ENCODE measurements around the gene H6PD.

H6PD gene

DNA sequence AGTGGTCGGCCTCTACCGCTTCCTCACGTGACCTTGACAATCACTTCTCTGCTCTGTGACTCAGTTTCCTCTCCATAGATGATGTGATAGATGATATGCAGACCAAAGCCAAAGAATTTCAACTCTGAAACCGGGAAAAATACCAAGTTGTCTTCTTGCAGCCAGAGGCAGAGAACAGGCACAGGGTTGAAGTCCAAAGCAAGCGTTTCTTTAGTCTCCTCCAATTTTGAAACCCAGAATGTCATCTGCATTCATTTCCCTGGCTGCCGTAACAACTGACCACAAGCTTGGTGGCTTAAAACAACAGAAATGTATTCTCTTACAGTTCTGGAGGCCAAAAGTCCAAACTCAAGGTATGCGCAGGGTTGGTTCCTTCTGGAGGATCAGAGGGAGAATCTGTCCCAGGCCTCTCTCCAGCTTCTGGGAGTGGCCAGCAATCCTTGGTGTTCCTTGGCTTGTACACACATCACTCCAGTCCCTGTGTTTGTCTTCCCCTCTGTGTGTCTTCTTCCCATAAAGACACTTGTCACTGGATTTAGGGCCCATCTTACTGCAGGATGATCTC, 30.3 kb upstream of the H6PD start:
- no peak for DNase-seq (ENCODE audit: extremely low read depth in 1 of 2, low read depth in 1 of 2)

DNA sequence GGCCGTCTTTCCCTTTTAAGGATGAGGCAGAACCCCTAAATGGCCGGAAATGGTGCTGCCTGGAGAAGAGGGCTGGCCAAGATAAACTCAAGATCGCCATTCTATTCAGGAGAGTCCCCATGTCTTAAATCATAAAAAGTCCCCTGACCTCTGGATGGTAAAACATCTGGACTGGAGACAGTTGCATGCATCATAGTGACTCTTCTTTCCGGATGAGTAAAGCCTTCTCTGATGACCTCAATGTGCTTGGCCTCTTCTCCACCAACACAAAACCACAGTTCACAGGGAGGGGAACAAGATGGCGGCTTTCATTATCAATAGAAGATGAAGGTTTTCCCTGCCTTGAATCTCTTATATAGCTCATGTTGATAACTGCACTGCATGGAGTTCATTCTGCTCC, 27.5 kb upstream of the H6PD start:
- DNase-seq (ENCODE audit: extremely low read depth in 1 of 2, low read depth in 1 of 2) = no peak

DNA sequence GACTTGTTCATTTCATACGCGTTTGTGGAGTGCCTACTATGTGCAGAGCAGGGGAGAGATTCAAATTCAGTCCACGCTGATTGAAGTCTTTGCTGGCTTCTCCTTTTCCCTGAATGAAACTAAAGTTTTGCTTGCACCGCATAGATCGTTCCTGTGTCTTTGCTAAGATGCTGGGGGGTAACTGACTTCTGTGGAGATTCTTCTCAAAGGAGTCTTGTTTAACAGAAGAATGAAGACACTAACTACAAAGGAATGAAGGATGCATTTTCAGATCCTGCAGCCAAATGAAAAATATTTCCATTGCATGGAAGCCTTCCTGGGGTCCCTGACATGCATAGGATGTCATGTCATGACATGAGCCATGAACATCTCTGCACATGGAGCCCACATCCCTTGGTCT, 26.9 kb upstream of the H6PD start:
- no peak for DNase-seq (ENCODE audit: extremely low read depth in 1 of 2, low read depth in 1 of 2)

DNA sequence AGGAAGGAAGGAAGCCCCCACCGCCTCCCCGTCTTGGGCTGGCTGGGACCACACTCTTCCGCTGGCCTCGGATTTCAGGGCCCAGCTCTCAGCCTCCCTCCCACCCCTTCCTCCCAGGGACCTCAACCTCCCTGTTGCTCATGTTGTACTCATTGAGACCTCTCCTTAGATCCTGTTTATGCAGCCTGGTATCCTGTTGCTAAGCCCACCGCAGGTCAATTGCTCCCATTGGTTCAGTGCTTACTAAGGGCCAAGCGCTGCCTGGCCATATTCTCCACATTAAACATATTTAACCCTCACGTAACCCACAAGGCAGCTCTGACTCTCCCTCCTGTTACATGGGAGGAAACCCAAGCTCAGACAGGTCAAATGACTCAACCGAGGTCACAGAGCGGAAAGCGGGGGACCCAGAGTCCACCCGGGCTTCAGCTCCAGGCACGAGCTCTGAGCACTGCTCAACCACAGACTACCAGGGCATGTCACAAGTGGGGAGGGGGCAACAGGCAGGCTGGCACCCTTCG, 23.2 kb upstream of the H6PD start:
- DNase-seq (ENCODE audit: extremely low read depth in 1 of 2, low read depth in 1 of 2) = no peak

DNA sequence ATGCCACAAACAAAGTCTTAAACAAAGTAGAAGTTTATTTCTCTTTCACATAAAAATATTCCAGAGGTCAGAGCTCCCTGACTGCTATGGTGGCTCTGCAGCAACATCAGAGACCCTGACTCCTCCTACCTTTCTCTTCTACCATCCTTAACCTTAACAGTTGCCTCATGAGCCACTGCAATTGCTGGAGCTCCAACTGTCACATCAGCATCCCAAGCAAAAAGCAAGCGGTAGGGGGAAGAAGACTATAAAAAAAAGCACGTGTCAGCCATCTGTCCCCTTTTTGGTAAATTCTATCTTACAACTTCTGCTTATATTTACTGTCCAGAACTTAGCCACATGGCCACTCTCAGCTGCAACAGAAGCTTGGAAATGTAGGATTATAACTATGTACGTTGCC, 21.8 kb upstream of the H6PD start:
- no peak for DNase-seq (ENCODE audit: extremely low read depth in 1 of 2, low read depth in 1 of 2)

DNA sequence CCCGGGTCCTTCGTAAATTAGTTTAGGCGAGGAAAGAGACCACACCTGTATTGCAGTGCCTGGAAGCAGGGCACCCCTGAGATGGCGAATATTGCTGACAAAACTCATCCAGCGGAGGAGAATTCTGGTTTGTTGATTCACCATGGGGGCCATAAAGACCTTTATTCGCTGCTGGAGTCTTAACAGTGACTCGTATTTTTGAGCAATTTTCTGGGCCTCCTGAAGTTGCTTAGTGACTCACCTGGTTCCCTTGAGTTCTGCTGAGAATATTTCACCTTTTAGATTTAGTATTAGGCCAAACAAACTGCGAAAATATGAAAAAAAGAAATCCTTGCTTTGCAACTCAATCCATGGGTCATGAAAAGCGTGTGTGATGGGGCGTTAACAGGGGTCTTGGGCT, 20.6 kb upstream of the H6PD start:
- no peak for DNase-seq (ENCODE audit: extremely low read depth in 1 of 2, low read depth in 1 of 2)

DNA sequence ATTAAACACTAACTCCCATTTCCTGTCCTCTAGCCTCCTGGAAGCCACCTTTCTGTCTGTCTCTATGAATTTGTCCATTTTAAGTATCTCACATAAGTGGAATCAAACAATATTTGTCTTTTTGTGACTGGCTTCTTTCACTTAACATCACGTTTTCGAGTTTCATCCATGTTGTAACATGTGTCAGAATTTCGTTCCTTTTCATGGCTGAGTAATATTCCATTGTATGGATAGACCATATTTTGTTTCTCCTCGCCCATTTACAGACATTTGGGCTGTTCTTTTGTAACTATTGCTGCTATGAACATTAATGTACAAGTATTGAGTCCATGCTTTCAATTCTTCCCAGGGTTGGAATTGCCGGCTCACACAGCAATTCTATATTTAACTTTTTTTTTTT, 15.7 kb upstream of the H6PD start:
- no peak for DNase-seq (ENCODE audit: extremely low read depth in 1 of 2, low read depth in 1 of 2)

DNA sequence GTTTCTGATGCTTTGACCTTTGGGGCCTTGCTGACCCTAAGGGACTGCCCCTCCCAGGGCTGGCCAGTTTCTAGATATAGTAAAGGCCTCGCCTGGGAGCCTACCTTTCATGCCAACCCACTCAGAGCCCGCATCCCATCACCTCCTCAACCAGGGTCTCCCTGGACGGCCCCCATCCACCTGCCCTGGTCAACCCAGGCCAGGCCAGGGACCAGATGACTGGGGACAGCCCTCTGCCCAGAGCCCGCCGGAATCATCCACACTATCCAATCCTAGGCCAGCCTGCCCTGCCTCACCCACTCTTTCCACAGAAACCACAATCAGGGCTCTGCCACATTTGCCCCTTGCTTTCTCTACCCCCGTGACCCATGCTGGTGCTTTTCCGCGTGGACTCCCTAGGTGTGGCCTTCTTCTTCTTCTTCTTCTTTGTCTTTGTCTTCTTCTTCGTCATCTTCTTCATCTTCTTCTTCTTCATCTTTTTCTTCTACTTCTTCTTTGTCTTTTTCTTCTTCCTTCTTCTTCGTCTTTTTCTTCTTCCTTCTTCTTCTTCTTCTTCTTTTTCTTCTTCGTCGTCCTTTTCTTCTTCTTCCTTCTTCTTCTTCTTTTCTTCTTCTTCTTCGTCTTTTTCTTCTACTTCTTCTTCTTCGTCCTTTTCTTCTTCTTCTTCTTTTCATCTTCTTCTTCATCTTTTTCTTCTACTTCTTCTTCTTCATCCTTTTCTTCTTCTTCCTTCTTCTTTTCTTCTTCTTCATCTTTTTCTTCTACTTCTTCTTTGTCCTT, 11.5 kb upstream of the H6PD start:
- DNase-seq (ENCODE audit: extremely low read depth in 1 of 2, low read depth in 1 of 2) = no peak

DNA sequence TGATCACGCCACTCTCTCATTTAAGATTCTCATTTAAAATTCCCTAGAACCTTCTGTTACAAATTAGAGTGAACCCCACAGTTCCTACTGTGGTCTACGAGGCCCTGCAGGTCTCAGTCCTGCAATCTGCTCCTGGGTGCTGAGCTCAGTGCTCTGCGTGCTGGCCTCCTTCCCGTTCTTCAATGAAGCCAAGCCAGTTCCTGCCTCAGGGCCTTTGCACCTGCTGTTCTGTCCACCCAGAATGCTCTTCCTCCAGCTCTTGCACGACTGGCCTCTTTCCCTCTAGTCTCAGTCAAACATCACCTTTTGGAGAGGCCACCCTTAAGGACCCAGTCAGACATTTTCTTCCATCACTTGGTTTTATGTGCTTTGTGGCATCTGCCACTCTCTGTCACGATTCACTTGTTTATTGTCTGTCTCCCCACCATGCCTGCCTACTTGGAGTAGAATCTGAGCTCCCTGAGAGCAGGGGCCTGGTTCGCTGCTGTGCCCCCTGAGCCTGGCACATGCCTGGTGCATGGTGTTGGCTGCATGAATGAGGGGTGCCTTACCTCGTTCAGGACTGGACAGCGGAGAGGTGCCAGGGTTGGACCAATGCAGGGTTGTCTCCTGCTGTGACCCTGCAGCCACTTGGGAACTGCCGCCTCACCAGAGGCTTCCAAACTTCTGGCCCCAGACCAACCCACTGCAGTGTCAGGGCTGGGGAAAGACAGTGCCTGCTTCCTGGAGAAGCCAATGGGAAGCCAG, 9.7 kb upstream of the H6PD start:
- DNase-seq (ENCODE audit: extremely low read depth in 1 of 2, low read depth in 1 of 2) = no peak

DNA sequence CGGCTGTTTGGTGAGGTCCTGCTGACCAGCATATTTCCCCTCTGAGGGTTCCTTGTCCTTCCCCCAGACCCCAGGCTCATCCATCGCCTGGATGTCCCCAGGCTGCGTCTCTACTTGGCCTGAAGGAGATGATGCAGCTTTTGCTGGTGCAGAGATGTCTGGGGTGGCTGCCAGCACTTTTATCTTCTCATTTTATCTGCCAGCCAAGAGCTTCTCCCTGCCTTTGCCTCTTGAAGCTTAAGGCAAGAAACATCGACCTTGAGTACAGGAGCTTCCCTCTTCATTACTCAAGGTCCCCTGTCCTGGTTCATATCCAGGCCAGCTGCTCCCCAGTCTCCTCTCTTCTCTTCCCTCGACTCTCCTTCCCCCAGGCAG, 9.2 kb upstream of the H6PD start:
- no peak for DNase-seq (ENCODE audit: extremely low read depth in 1 of 2, low read depth in 1 of 2)

DNA sequence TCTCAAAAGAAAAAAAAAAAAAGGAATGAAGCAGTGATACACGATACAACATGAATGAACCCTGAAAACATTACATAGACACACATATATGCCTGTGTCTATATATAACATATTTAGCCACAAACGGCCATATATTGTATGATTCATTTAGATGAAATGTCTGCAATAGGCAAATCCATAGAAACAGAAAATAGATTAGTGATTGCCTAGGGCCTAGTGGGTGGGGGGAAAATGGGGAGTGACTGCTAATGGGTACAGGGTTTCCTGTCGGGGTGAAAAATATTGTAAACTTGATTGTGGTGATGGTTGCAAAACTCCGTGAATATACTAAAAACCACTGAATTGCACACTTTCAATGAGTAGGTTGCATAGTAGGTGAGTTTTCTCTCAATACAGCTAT, 6.0 kb upstream of the H6PD start:
- no peak for DNase-seq (ENCODE audit: extremely low read depth in 1 of 2, low read depth in 1 of 2)

DNA sequence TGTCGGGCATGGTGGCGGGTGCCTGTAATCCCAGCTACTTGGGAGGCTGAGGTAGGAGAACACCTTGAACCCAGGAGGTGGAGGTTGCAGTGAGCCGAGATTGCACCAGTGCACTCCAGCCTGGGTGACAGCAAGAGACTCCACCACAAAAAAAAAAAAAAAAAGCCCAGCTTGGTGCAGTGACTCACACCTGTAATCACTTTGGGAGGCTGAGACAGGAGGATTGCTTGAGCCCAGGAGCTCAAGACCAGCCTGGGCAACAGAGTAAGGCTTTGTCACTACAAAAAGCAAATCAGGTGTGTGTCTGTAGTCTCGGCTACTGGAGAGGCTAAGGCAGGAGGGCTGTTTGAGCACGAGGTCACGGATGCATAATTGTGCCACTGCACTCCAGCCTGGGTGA, 5.0 kb upstream of the H6PD start:
- DNase-seq (ENCODE audit: extremely low read depth in 1 of 2, low read depth in 1 of 2) = no peak

DNA sequence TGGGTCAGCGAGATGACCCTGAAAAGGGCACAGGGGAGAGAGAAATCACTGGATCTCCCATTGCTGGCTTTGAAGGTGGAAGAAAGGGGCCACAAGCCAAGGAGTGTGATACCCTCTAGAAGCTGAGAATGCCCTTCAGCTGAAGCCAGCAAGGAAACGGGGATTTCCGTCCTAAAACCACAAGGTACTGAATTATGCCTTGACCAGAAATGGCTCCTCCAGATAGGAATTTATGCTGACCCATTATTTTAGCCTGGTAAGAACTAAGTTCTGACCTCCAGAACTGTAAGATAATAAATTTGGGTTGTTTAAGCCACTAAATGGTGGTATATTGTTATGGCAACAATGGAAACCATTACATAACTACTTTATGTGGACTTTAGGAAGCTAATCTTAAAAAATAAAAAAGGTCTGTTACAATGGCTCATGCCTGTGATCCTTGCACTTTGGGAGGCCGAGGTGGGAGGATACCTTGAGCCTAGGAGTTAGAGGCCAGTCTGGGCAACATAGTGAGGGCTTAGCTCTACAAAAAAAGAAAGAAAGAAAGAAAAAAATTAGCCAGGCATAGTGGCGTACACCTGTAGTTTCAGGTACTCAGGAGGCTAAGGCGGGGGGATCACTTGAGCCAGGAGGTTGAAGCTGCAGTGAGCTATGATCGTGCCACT, 3.6 kb upstream of the H6PD start:
- no peak for DNase-seq (ENCODE audit: extremely low read depth in 1 of 2, low read depth in 1 of 2)

DNA sequence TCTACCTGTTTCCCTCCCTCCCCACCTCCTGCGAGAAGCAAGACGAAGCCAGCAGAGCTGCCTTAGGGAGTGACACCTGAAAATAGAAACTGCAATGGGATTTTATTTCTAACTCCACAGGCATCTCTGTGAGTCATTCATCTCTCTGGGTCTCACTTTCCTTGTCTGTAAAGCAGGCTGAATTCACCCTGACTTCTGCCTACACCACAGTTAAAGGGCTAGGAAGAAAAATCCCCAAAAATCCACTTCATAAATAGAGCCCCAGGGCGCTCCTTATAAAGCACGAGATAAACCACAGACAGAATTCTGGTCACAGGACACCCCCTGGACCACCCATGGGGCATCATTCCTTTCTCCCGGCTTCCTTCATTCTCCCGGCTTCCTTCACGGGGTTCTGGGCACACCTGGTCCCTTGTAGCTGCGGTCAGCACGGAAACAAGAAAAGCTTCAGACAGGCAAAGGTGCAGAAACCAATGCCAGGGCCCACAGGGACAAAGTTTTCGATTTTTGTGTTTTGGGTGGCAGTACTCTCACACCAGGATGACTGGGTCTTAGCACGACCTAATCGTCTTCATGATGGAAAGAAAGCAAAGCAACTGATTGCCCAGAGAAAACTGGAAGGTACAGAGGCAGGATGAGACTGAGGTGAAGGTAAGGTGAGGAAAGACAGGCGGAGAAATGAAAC, 2.8 kb upstream of the H6PD start:
- DNase-seq (ENCODE audit: extremely low read depth in 1 of 2, low read depth in 1 of 2) = no peak

DNA sequence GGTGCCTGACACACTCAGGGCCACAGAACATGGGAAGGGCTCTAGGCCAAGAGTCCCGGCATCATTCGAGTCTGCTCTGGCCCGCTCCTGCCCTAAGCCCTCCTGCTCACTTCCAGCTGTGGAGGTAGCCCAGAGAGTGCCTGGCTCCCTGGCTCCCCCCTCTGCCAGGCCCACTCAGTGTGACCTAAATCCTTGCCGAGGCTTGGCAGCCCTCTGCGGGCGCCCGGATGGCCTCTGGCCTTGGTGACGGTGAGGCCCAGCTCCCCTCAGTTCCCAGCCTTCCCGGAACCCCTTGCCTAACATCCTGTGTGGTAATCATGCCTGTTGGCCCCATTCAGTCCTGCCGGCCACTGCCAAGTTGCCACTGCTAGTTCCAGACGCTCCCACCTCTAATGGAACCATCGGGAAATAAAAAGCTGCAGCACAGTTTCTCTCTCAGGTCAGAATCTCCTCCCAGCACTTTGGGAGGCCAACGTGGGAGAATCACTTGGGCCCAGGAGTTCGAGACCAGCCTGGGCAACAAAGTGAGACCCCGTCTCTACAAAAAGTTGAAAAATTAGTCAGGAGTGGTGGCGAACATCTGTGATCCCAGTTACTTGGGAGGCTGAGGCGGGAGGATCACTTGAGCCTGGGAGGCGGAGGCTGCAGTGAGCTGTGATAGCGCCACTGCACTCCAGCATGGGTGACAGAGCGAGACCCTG, 1.2 kb upstream of the H6PD start:
- no peak for DNase-seq (ENCODE audit: extremely low read depth in 1 of 2, low read depth in 1 of 2)

DNA sequence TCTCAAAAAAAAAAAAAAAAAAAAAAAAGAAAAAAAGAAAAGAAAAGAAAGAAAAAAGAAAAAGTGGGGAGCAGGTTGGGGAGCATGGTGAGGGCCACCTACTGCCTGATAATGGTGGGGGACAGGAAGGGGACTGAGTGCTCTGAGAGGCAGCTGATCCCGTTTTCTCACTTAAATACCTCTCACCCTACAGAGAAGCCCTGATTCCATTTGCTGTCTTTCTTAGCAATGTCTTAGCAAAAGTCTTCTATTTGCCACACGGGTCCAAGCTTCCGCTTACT, 692 bp upstream of the H6PD start:
- DNase-seq (ENCODE audit: extremely low read depth in 1 of 2, low read depth in 1 of 2) = no peak

DNA sequence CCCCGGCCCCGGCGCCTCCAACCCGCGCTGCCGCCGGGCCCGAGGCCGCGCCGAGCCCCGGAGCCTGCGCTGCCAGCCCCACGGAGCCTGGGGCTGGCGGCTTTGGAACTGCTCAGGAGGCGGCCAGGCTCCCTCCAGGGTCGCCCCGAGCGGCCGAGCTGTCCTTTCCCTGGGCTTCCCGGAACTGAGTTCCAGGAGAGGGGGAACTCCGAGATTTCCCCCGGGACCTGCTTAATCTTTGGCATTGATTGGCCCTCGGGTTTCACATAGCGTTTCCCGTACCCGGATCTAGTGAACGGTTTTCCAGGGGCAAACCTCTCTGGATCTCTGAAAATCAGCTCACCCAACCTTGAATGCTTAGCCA, 504 bp downstream of the H6PD start:
- DNase-seq (ENCODE audit: extremely low read depth in 1 of 2, low read depth in 1 of 2) = no peak

DNA sequence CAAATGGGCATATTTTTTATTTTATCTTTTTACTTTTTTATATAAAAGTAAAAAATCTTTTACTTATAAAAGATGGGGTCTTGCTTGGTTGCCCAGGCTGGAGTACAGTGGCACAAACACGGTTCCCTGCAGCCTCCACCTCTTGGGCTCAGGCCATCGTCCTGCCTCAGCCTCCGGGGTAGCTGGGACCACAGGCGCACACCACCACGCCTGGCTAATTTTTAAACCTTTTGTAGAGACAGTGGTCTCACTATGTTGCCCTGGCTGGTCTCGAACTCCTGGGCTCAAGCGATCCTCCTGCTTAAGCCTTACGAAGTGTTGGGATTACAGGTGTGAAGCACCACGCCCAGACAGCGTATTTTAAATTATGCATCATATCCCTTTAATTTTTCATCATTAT, 986 bp downstream of the H6PD start:
- DNase-seq (ENCODE audit: extremely low read depth in 1 of 2, low read depth in 1 of 2) = no peak

DNA sequence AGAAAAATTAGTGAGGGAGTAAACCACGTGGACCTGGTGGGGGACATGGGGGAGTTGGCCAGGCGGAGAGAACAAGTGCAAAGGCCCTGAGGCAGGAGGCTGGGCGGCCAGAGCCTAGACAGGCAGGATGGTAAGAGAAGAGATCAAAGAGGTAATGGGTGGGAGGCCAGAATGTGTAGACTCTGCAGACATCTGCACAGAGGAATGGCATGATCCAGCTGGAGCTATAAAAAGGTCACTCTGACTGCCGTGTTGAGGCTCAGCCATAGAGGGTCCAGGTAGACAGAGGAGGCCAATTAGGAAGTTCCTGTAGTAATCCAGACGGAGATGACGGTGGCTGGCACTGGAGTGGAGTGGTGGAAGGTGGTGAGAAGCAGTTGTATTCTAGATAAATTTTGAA, 3.6 kb downstream of the H6PD start:
- no peak for DNase-seq (ENCODE audit: extremely low read depth in 1 of 2, low read depth in 1 of 2)

DNA sequence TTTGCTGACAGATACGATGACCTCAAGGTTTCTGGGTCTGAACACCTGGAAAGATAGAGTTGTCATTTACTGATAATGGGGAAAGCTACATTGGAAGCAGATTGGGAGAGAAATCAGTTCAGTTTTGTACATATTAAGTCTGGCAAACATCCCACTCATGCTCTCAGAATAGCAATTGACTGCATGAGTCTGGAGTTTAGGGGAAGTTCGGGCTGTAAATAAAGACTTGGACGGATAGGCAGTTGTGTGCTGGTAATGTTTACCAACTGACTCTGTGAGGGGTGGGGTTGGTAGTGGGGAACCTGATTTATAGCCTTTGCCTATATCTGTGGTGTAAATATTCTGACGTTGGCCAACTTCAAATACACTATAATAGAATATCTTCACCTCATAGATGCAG, 4.0 kb downstream of the H6PD start:
- no peak for DNase-seq (ENCODE audit: extremely low read depth in 1 of 2, low read depth in 1 of 2)

Measured in activated CD8-positive, alpha-beta memory T cell treated with anti-CD3 and anti-CD28 coated beads for 1 hour (primary cell).